ENCODE data around the gene ULK4.
"Not testable (repeated sequence)": the region's sequence is repeated elsewhere in the genome, so short reads cannot be mapped to it uniquely, and the experiment has no call there.

ULK4 gene

DNA sequence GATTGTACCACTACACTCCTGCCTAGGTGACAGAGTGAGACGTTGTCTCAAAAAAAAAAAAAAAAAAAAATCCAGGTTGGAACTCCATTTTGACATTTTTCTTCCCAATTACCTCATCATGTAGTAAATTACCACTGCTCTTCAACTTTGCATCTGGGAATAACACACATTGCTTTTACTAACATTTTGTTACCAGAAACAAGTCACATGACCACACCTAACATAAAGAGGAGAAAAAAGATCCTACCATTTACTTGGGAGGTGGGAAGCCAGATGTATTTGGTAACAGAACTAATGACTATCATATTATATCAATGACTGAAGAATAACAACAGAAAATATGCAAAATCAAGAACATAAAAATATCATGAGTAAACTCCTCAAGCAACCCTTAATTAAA, 49.6 kb downstream of the ULK4 start:
- Histone ChIP-seq H3K36me3 (ENCODE audit: control insufficient read depth, insufficient read depth, low read length) (no peaks in the 10 kb centered on the region), H3K4me1 (ENCODE audit: control insufficient read depth, insufficient read depth, low read length) (no peaks in the 10 kb centered on the region)
- 95 to 97% methylated on average over 1 of the region's 1 CpG for WGBS, 2 experiments

DNA sequence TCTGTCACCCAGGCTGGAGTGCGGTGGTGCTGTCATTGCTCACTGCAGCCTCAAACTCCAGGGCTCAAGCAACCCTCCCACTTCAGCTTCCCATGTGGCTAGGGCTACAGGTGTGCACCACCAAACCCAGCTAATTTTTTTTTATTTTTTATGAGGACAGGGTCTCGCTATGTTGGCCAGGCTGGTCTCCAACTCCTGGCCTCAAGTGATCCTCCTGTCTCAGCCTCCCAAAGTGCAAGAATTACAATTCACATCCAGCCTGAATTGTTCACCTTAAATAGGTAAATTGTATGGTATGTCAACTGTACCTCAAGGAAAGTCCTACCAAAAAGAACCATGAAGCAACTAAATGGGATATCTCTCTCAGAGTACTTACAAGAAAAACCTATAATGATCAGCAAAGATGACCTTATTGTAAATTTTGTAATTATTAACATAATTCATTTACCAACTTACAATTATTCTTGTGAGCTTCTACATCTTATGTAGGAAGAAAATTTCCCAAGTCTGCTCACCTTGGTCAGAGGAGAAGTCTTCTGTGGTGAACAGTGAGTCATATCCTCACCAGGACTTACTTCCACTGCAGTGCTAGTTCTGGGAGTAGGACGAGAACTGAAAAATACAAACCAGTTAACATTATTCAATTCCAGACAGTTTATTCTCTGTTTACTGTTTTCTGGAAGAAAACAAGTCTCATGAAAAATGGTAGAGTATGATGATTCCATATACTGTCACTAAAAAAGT, 54.4 kb downstream of the ULK4 start:
- Histone ChIP-seq H3K4me3 (ENCODE audit: insufficient read depth, low read depth, low read length) (no peak overlapping the region), H3K9me3 (ENCODE audit: control insufficient read depth, low read length) (no peaks in the 10 kb centered on the region), H3K36me3 (ENCODE audit: control insufficient read depth, insufficient read depth, low read length) (no peaks in the 10 kb centered on the region), H3K4me1 (ENCODE audit: control insufficient read depth, insufficient read depth, low read length) (no peaks in the 10 kb centered on the region), H3K27ac (ENCODE audit: insufficient read depth, low read depth, low read length, poor library complexity, severe bottlenecking) (no peak overlapping the region), H3K27me3 (ENCODE audit: control insufficient read depth, insufficient read depth, low read length, poor library complexity, severe bottlenecking) (no peaks in the 10 kb centered on the region)
- 90 to 96% methylated on average over 2 of the region's 3 CpGs for WGBS, 2 experiments

More for the DNA sequence above, 49.6 kb downstream of the ULK4 start:
- no peaks in the 10 kb centered on the region for H3K27me3 ChIP-seq (ENCODE audit: control insufficient read depth, insufficient read depth, low read length, poor library complexity, severe bottlenecking)
- no peak overlapping the region for H3K4me3 ChIP-seq (ENCODE audit: insufficient read depth, low read depth, low read length)
- H3K27ac ChIP-seq (ENCODE audit: insufficient read depth, low read depth, low read length, poor library complexity, severe bottlenecking) = no peak overlapping the region
- H3K9me3 ChIP-seq (ENCODE audit: control insufficient read depth, low read length) = no peaks in the 10 kb centered on the region

DNA sequence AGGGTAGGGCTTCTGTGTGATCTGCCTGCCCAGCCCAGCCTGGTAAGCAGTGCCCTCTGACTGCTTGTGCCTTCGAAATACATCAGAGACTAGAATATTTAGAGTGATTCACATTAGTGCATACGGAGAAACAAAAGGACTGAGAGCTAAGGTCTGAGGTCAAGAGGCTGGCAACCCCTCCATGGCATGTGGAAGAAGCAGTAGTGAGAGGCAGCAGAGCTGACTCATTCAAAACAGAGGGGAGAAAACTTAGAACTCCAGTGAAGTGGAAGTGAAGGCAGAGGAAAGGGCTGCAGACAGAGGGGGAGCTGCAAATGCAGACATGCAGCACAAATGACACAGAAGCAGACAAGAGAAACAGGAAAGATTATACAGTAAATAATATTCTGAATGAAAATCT, 61.6 kb downstream of the ULK4 start:
- no peaks in the 10 kb centered on the region for H3K9me3 ChIP-seq (ENCODE audit: control insufficient read depth, low read length)
- H3K4me1 ChIP-seq (ENCODE audit: control insufficient read depth, insufficient read depth, low read length) = no peaks in the 10 kb centered on the region
- H3K27ac ChIP-seq (ENCODE audit: insufficient read depth, low read depth, low read length, poor library complexity, severe bottlenecking) = no peak overlapping the region
- H3K36me3 ChIP-seq (ENCODE audit: control insufficient read depth, insufficient read depth, low read length) = no peaks in the 10 kb centered on the region
- WGBS, 2 experiments = 73 to 74% methylated on average over 2 of the region's 2 CpGs
- H3K27me3 ChIP-seq (ENCODE audit: control insufficient read depth, insufficient read depth, low read length, poor library complexity, severe bottlenecking) = no peaks in the 10 kb centered on the region
- no peak overlapping the region for H3K4me3 ChIP-seq (ENCODE audit: insufficient read depth, low read depth, low read length)

DNA sequence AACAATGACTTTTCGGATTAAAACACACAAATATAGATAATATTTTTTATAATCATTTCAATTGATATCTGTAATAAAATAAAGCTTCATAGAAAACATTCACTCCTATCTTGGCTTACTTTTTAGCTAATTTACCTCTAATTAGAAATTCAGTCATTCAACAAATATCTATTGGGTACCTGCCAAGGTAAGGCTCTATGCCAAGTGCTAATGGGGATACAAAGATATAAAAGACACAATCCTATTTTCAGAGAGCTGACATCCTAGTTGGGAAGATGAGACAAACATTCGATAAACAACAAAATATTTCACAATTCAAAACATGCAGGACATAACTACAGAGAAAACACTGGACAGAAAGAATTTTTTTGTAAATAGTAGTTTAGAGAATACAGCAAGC, 63.3 kb downstream of the ULK4 start:
- H3K4me3 ChIP-seq (ENCODE audit: insufficient read depth, low read depth, low read length) = no peak overlapping the region
- no peaks in the 10 kb centered on the region for H3K9me3 ChIP-seq (ENCODE audit: control insufficient read depth, low read length)
- H3K4me1 ChIP-seq (ENCODE audit: control insufficient read depth, insufficient read depth, low read length) = no peaks in the 10 kb centered on the region
- H3K36me3 ChIP-seq (ENCODE audit: control insufficient read depth, insufficient read depth, low read length) = no peaks in the 10 kb centered on the region
- no peak overlapping the region for H3K27ac ChIP-seq (ENCODE audit: insufficient read depth, low read depth, low read length, poor library complexity, severe bottlenecking)
- H3K27me3 ChIP-seq (ENCODE audit: control insufficient read depth, insufficient read depth, low read length, poor library complexity, severe bottlenecking) = no peaks in the 10 kb centered on the region
- 100% methylated on average over 1 of the region's 2 CpGs; no CpG with 5 or more reads in 1 of the 2 experiments for WGBS, 2 experiments

DNA sequence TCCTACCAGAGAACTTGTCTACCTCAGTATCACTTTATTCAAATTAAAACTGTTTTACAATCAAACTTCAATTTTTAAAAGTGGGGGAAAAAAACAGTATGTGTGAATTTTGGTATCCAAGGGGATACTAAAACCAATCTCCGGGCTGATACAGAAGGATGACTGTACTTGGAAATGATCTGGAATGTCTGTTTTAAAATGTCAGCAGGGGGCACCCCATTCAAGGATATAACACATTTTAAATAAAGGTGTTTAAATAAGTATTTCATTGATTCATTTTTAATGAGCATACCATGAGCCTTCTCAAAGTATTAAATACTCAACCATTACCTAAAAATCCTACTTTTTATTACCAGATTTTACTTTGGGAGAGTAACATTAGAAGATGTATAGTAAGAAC, 67.9 kb downstream of the ULK4 start:
- Histone ChIP-seq H3K27ac (ENCODE audit: insufficient read depth, low read depth, low read length, poor library complexity, severe bottlenecking) (no peak overlapping the region), H3K4me3 (ENCODE audit: insufficient read depth, low read depth, low read length) (no peak overlapping the region), H3K4me1 (ENCODE audit: control insufficient read depth, insufficient read depth, low read length) (no peaks in the 10 kb centered on the region), H3K36me3 (ENCODE audit: control insufficient read depth, insufficient read depth, low read length) (no peaks in the 10 kb centered on the region), H3K27me3 (ENCODE audit: control insufficient read depth, insufficient read depth, low read length, poor library complexity, severe bottlenecking) (no peaks in the 10 kb centered on the region), H3K9me3 (ENCODE audit: control insufficient read depth, low read length) (no peaks in the 10 kb centered on the region)
- WGBS, 2 experiments = 85 to 91% methylated on average over 1 of the region's 1 CpG

DNA sequence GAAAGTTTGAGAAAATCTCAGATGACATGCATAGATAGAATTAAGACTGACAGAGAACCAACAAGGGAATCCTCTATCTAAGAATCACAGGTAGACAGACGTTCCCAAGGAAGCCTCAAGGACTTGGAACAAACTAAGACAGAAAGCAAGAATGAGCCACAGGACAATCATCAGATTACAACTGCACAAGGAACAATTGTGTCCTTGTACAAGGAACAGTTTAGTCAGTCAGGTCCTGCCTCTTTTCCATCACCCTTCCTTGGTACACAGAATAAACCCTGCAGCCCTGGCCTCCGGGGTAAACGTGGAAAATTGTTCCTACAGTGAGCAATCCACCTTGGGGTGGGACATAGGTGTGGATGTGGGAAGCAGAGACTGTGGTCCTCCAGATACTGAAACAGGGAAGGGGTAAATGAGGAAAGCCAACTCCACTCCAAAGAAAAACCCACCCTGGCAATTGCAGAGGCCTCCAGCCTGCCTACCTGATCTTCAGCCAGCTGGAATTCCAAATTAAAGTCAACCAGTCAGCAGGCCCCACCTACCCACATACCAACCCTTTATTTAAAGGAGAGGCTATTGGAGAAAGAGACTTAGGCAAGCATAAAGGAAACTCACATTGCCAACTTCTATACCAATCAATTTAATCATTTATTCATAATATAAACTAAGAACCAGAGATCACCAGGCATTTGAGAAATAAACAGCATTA, 73.4 kb downstream of the ULK4 start:
- 50 to 51% methylated on average over 3 of the region's 3 CpGs for WGBS, 2 experiments
- Histone ChIP-seq H3K27ac (ENCODE audit: insufficient read depth, low read depth, low read length, poor library complexity, severe bottlenecking) (no peak overlapping the region), H3K9me3 (ENCODE audit: control insufficient read depth, low read length) (no peaks in the 10 kb centered on the region), H3K36me3 (ENCODE audit: control insufficient read depth, insufficient read depth, low read length) (no peaks in the 10 kb centered on the region), H3K4me3 (ENCODE audit: insufficient read depth, low read depth, low read length) (no peak overlapping the region), H3K4me1 (ENCODE audit: control insufficient read depth, insufficient read depth, low read length) (peaks cover 4% of the 10 kb centered on the region), H3K27me3 (ENCODE audit: control insufficient read depth, insufficient read depth, low read length, poor library complexity, severe bottlenecking) (no peaks in the 10 kb centered on the region)

DNA sequence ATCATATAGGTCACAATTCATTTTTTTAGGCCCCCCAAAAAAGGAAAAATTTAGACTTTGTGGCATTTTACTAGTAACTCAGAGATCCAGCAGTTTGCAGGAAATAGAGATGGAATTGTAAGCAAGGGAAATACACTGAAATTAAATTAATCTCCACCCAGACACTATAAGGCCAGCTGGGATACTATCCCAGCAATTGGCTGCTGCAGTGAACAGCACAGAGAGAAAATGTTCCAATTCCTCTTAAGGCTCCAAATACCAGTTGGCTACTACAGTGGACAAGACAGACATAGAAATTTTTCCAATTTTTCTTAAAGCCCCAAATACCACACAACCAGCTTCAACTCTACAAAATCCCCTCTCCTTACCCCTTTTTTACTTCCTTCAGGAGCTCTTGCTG, 78.9 kb downstream of the ULK4 start:
- H3K27me3 ChIP-seq (ENCODE audit: control insufficient read depth, insufficient read depth, low read length, poor library complexity, severe bottlenecking) = no peaks in the 10 kb centered on the region
- no peak overlapping the region for H3K4me3 ChIP-seq (ENCODE audit: insufficient read depth, low read depth, low read length)
- H3K4me1 ChIP-seq (ENCODE audit: control insufficient read depth, insufficient read depth, low read length) = no peaks in the 10 kb centered on the region
- no peaks in the 10 kb centered on the region for H3K36me3 ChIP-seq (ENCODE audit: control insufficient read depth, insufficient read depth, low read length)
- H3K9me3 ChIP-seq (ENCODE audit: control insufficient read depth, low read length) = no peaks in the 10 kb centered on the region
- H3K27ac ChIP-seq (ENCODE audit: insufficient read depth, low read depth, low read length, poor library complexity, severe bottlenecking) = no peak overlapping the region

DNA sequence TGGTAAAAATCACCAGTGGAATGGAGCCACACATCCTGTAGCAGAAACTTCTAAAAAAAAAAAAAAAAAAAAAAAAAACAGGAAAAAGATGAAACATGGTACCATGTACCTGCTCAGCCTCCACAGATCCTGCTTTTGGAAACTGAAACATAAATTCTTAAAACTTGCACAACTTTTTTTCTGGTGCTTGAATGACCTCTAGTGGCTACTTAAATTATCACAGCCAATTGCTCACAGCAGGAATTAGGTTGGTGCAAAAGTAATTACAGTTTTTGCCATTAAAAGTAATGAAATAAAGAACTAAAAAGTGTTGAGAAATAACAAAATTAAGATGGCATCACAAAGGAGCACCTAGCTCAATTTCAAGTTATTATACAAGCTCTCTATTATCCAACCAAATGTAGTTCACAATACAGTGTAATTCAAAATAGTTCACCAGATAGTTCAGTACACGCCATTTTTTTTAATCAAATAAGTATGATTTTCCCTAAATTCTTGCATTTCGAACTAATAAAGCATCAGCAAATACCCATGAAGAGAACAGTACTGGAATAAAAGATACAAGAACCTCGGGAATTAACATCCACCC, 80.6 kb downstream of the ULK4 start:
- 65 to 72% methylated on average over 2 to 3 of the region's 3 CpGs for WGBS, 2 experiments
- Histone ChIP-seq H3K36me3 (ENCODE audit: control insufficient read depth, insufficient read depth, low read length) (no peaks in the 10 kb centered on the region), H3K4me1 (ENCODE audit: control insufficient read depth, insufficient read depth, low read length) (no peaks in the 10 kb centered on the region), H3K9me3 (ENCODE audit: control insufficient read depth, low read length) (no peaks in the 10 kb centered on the region), H3K27ac (ENCODE audit: insufficient read depth, low read depth, low read length, poor library complexity, severe bottlenecking) (no peak overlapping the region), H3K27me3 (ENCODE audit: control insufficient read depth, insufficient read depth, low read length, poor library complexity, severe bottlenecking) (no peaks in the 10 kb centered on the region), H3K4me3 (ENCODE audit: insufficient read depth, low read depth, low read length) (no peak overlapping the region)

DNA sequence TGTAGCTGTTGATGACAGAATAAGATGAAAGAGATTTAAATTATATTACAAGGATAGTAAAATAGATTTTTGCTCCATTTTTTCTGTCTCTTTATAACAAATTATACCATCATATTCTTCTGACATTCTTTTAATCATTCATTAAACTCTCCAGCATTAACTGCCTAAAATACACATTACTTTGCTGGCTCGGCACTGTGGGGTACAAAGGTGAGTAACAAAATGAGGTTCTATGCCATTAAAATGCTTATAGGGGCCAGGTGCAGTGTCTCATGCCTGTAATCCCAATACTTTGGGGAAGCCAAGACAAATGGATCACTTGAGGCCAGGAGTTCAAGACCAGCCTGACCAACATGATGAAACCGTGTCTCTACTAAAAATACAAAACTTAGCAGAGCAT, 81.5 kb downstream of the ULK4 start:
- WGBS, 2 experiments = 93 to 97% methylated on average over 2 of the region's 2 CpGs
- Histone ChIP-seq H3K9me3 (ENCODE audit: control insufficient read depth, low read length) (no peaks in the 10 kb centered on the region), H3K36me3 (ENCODE audit: control insufficient read depth, insufficient read depth, low read length) (no peaks in the 10 kb centered on the region), H3K4me1 (ENCODE audit: control insufficient read depth, insufficient read depth, low read length) (no peaks in the 10 kb centered on the region), H3K27ac (ENCODE audit: insufficient read depth, low read depth, low read length, poor library complexity, severe bottlenecking) (no peak overlapping the region), H3K4me3 (ENCODE audit: insufficient read depth, low read depth, low read length) (no peak overlapping the region), H3K27me3 (ENCODE audit: control insufficient read depth, insufficient read depth, low read length, poor library complexity, severe bottlenecking) (no peaks in the 10 kb centered on the region)

DNA sequence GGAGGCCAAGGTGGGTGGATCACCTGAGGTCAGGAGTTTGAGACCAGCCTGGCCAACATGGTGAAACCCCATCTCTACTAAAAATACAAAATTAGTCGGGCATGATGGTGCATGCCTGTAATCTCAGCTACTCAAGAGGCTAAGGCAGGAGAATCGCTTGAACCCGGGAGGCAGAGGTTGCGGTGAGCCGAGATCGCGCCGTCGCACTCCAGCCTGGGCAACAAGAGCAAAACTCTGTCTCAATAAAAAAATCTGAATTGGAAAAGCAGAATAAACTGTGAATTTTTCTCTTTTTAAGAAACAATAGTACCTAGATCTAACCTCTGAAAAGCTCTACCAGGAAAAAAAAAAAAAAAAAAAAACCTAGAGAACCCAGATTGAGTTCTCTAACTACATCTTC, 84.2 kb downstream of the ULK4 start:
- H3K9me3 ChIP-seq (ENCODE audit: control insufficient read depth, low read length); H3K4me1 ChIP-seq (ENCODE audit: control insufficient read depth, insufficient read depth, low read length); H3K27ac ChIP-seq (ENCODE audit: insufficient read depth, low read depth, low read length, poor library complexity, severe bottlenecking); H3K27me3 ChIP-seq (ENCODE audit: control insufficient read depth, insufficient read depth, low read length, poor library complexity, severe bottlenecking); H3K36me3 ChIP-seq (ENCODE audit: control insufficient read depth, insufficient read depth, low read length); H3K4me3 ChIP-seq (ENCODE audit: insufficient read depth, low read depth, low read length): not testable (repeated sequence)
- WGBS, 2 experiments = 90 to 95% methylated on average over 9 of the region's 9 CpGs
